Progenitor cell of endocrine pancreas (in vitro differentiated cells): ENCODE measurements around the gene SEMA4D. TPM values are rescaled to one million over a fixed set of nuclear protein-coding genes. Genes with fewer than 3 reads are reported as not detected.

Experiments used
- DNase-seq: peaks from one replicate; pipeline ENCODE4 v3.0.0; 2021; ENCODE audit warnings: low spot score; ENCODE audit not compliant: unreplicated experiment
- H3K27ac Mint-ChIP-seq: 2 replicates; pipeline ENCODE4 v1.8.0; 2021; ENCODE audit warnings: mild to moderate bottlenecking, moderate library complexity, mixed read lengths
- H3K27me3 Mint-ChIP-seq: 2 replicates; pipeline ENCODE4 v1.8.0; 2021; ENCODE audit warnings: mixed read lengths
- H3K36me3 Mint-ChIP-seq: 2 replicates; pipeline ENCODE4 v1.8.0; 2022; ENCODE audit warnings: mixed read lengths; ENCODE audit not compliant: insufficient read depth
- H3K4me1 Mint-ChIP-seq: 2 replicates; pipeline ENCODE4 v1.8.0; 2021; ENCODE audit warnings: low read depth, mixed read lengths
- H3K4me3 Mint-ChIP-seq: 2 replicates; pipeline ENCODE4 v1.8.0; 2021; ENCODE audit warnings: low read depth, mild to moderate bottlenecking, moderate library complexity, mixed read lengths
- H3K9me3 Mint-ChIP-seq: 2 replicates; pipeline ENCODE4 v1.8.0; 2021; ENCODE audit warnings: low read depth, mixed read lengths
- total RNA-seq: library from RNA; stranded (reverse); gene quantifications from 2 replicates; pipeline ENCODE4 v1.2.1, GENCODE V29; 2021
- TF ChIP-seq, protein P1 (sequence below): fragments of 200-600 bp; sonication (generic); IDR thresholded peaks from one replicate; pipeline ENCODE4 v1.5.0; 2021; ENCODE audit warnings: antibody characterized with exemption, mild to moderate bottlenecking; ENCODE audit not compliant: unreplicated experiment

Gene SEMA4D
- total RNA-seq, 1 donor from 2014 or later = 63.1 TPM

DNA sequence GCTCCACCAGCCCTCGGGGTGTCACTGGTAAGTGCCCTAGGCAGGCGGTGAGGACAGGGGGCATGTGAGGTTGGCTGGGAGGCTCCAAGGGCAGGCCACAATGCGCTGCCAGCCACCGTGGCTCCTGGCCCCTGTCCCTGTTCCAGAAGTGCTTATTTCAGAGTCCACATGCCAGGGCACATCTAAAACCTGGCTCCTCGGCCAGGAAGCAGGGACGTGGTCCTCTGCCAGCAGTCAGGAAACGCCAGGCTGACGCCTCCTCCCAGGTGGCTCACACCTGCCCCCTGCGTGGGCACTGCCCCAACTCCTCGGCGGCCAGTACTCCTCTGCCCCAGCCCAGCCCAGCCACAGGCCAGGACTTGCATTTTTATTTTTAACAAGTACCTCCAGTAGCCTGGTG, 111.1 kb downstream of the SEMA4D start:
- Mint-ChIP-seq H3K9me3 (no peaks in the 10 kb centered on the region), H3K4me1 (peaks cover 7% of the 10 kb centered on the region), H3K4me3 (no peak overlapping the region), H3K27ac (no peak overlapping the region), H3K27me3 (no peaks in the 10 kb centered on the region), H3K36me3 (peaks cover 15% of the 10 kb centered on the region)
- no peak for DNase-seq
- TF ChIP-seq, protein P1, sequence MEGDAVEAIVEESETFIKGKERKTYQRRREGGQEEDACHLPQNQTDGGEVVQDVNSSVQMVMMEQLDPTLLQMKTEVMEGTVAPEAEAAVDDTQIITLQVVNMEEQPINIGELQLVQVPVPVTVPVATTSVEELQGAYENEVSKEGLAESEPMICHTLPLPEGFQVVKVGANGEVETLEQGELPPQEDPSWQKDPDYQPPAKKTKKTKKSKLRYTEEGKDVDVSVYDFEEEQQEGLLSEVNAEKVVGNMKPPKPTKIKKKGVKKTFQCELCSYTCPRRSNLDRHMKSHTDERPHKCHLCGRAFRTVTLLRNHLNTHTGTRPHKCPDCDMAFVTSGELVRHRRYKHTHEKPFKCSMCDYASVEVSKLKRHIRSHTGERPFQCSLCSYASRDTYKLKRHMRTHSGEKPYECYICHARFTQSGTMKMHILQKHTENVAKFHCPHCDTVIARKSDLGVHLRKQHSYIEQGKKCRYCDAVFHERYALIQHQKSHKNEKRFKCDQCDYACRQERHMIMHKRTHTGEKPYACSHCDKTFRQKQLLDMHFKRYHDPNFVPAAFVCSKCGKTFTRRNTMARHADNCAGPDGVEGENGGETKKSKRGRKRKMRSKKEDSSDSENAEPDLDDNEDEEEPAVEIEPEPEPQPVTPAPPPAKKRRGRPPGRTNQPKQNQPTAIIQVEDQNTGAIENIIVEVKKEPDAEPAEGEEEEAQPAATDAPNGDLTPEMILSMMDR = no peak

DNA sequence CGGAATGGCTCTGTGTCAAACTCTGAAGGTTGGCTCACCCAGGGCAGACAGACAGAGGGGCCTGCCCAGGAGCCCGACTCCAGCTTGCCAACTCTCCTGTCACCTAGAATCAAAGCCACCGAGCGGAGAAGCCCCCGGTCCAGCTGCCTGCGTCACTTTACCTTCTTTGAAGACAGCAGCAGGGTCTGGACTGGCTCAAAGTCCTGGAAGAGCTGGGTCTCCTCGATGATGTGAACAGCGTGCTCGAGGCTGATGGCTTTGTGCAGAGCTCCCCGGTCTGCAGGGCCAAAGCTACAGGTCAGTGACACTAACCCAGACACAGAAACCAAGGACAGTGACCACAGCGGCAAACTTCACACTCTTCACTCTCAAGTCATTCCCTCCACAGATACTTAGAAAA, 111.7 kb downstream of the SEMA4D start:
- DNase-seq = no peak
- H3K27ac Mint-ChIP-seq = no peak overlapping the region
- no peaks in the 10 kb centered on the region for H3K27me3 Mint-ChIP-seq
- no peaks in the 10 kb centered on the region for H3K9me3 Mint-ChIP-seq
- peaks cover 15% of the 10 kb centered on the region for H3K36me3 Mint-ChIP-seq
- peaks cover 7% of the 10 kb centered on the region for H3K4me1 Mint-ChIP-seq
- TF ChIP-seq, protein P1 = no peak
- no peak overlapping the region for H3K4me3 Mint-ChIP-seq

DNA sequence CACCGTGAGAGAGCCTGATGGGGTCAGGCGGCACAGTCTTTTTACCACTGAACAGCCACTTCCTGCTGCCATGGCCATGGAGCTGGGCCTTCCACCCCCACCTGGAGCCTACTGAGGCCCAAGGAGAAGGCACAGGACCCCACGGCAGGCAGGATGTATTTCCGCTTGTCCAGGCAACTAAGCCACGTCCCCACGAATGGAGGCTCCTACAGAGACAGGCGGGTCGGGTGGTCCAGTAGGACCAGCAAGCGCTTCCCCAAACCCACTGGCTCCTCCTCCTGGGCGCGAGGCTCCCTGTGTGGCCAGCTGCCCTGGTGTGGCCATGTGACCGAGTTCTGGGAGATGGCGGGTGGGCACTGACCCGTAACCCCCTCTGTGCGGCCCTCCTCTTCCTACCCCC, 113.1 kb downstream of the SEMA4D start:
- Mint-ChIP-seq H3K27ac (no peak overlapping the region), H3K36me3 (peaks cover 11% of the 10 kb centered on the region), H3K4me1 (no peaks in the 10 kb centered on the region), H3K4me3 (no peak overlapping the region), H3K27me3 (no peaks in the 10 kb centered on the region), H3K9me3 (no peaks in the 10 kb centered on the region)
- DNase-seq = no peak
- TF ChIP-seq, protein P1 = no peak

DNA sequence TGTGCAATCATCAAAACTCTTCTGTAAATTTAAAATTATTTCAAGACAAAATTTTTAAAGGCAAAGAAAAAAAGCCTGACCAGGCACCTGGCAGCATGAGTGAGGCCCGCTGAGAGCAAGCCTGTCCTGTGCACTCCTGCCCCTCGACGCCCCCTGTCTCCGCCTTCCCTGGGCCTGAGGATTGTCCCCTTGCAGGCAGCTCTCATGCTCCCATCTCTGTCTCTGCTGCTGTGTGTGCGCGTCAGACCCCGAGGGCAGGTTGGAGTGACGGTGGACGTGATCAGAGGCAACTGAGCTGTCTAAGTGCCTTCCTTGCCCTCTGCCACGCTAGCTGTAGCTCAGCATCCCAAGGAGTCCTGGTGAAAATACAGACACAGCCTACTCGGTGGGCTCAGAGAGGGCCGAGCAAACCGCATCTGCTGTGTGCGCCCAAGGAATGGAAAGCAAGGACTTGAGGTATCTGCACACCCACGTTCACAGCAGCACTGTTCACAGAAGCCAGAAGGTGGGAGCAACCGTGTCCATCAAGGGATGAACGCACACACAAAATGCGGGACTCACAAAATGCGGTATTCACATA, 114.1 kb downstream of the SEMA4D start:
- no peak overlapping the region for H3K27ac Mint-ChIP-seq
- H3K4me1 Mint-ChIP-seq = no peaks in the 10 kb centered on the region
- peaks cover 14% of the 10 kb centered on the region for H3K36me3 Mint-ChIP-seq
- no peaks in the 10 kb centered on the region for H3K27me3 Mint-ChIP-seq
- no peak for DNase-seq
- H3K4me3 Mint-ChIP-seq = no peak overlapping the region
- TF ChIP-seq, protein P1 = no peak
- no peaks in the 10 kb centered on the region for H3K9me3 Mint-ChIP-seq

DNA sequence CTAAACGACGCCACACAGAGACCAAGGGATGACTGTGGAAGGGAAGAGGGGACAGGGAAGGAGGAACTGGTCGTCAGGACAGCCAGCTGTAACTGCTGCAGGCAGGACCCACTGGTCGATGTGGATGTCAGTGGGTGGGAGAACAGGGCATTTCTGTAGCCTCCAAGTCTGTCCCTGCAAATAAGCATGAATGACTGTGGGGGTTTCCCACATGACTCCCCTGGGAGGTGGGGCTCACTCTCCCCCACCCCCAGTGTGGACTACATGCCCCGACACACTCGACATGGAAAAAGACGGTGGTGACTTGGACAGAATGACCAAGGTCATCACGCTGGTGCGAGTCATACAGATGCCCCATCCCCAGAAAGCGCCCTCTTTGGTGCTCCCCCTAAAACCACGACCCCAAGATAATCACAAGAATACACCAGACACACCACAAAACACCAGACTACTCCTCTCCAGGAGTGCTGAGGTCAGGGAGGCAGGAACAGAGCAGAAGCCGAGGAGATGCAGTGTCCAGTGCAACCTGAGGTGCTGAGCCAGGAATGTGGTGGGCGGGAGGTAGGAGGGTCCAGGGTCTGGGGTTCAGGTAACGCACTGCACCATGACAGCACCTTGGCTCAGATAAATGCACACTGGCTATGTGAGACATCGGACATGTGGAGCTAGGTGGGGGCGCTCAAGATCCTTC, 114.7 kb downstream of the SEMA4D start:
- no peak overlapping the region for H3K4me3 Mint-ChIP-seq
- H3K27me3 Mint-ChIP-seq = no peaks in the 10 kb centered on the region
- H3K36me3 Mint-ChIP-seq = peaks cover 16% of the 10 kb centered on the region
- peak overlapping the region; percentile 80 for H3K27ac Mint-ChIP-seq
- TF ChIP-seq, protein P1 = no peak
- no peaks in the 10 kb centered on the region for H3K4me1 Mint-ChIP-seq
- no peaks in the 10 kb centered on the region for H3K9me3 Mint-ChIP-seq
- no peak for DNase-seq
